DOHH2 (cell line): ENCODE measurements around the gene OR52J3.

Source experiments
- EZH2phosphoT487 ChIP-seq: fragments of 200-600 bp; sonication (generic); IDR thresholded peaks from 2 replicates; pipeline ENCODE4 v1.6.1; 2017; ENCODE audit warnings: borderline replicate concordance, mild to moderate bottlenecking, antibody characterized with exemption, low read length, moderate library complexity, mixed read lengths
- TF ChIP-seq, protein P1 (sequence below): fragments of 200-600 bp; sonication (generic); IDR thresholded peaks from one replicate; pipeline ENCODE4 v1.5.1; 2014; ENCODE audit warnings: antibody characterized with exemption, mild to moderate bottlenecking, low read depth, low read length; ENCODE audit not compliant: poor library complexity, severe bottlenecking

DNA sequence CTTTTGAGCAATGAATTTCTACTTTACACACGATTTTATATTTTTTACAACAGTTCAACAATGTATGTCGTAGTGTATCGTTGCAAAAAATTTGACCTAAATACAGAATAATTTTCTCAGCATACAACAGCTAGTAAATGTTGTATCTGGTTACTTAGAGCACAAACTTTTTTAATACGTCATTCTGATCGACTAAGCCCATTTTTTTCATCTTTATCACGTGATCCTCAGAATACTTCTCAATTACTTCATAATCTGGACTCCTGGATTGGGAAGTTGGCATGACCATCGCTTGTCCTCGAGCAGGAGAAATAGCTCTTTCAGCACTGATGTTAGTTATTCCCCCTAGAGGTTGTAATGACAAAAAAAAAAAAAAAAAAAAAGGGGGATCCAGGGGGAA lies 35.1 kb upstream of the OR52J3 start:
- TF ChIP-seq, protein P1, sequence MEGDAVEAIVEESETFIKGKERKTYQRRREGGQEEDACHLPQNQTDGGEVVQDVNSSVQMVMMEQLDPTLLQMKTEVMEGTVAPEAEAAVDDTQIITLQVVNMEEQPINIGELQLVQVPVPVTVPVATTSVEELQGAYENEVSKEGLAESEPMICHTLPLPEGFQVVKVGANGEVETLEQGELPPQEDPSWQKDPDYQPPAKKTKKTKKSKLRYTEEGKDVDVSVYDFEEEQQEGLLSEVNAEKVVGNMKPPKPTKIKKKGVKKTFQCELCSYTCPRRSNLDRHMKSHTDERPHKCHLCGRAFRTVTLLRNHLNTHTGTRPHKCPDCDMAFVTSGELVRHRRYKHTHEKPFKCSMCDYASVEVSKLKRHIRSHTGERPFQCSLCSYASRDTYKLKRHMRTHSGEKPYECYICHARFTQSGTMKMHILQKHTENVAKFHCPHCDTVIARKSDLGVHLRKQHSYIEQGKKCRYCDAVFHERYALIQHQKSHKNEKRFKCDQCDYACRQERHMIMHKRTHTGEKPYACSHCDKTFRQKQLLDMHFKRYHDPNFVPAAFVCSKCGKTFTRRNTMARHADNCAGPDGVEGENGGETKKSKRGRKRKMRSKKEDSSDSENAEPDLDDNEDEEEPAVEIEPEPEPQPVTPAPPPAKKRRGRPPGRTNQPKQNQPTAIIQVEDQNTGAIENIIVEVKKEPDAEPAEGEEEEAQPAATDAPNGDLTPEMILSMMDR: no peak
- no peak for TF ChIP-seq EZH2phosphoT487
